Uterus (tissue), 4 donors: Measurements from ENCODE around the gene PPFIBP2. TPM values are rescaled to one million over a fixed set of nuclear protein-coding genes. Genes with fewer than 3 reads are reported as not detected.

ENCODE experiments used
- DNase-seq, 2 donors: peaks; one replicate each; pipeline ENCODE4 v3.0.0-alpha.2; 2019 to 2020
- H3K27ac ChIP-seq, 2 donors: fragments of 200-600 bp; sonication (generic); 1 replicate in 1 of 2; 2 replicates in 1 of 2; pipeline ENCODE4 v1.5.1; 2016 to 2018
- H3K27me3 ChIP-seq, 2 donors: fragments of 200-600 bp; sonication (generic); one replicate each; pipeline ENCODE4 v1.5.1; 2018 to 2019; ENCODE audit warnings: control low read depth in 1 of 2
- H3K36me3 ChIP-seq, 2 donors: fragments of 200-600 bp; sonication (generic); one replicate each; pipeline ENCODE4 v1.5.1; 2019; ENCODE audit warnings: control low read depth in 1 of 2
- H3K4me1 ChIP-seq, 2 donors: fragments of 200-600 bp; sonication (generic); one replicate each; pipeline ENCODE4 v1.5.1; 2018 to 2019; ENCODE audit warnings: control low read depth in 1 of 2
- H3K4me3 ChIP-seq, 2 donors: fragments of 200-600 bp; sonication (generic); 1 replicate in 1 of 2; 2 replicates in 1 of 2; pipeline ENCODE4 v1.5.1; 2018 to 2019; ENCODE audit warnings: mild to moderate bottlenecking in 1 of 2
- H3K9me3 ChIP-seq, 2 donors: fragments of 200-600 bp; sonication (generic); one replicate each; pipeline ENCODE4 v1.5.1; 2019; ENCODE audit warnings: control low read depth in 1 of 2
- CTCF ChIP-seq, 4 experiments: fragments of 200-600 bp in 2 of 4; fragments of 450-650 bp in 2 of 4; sonication (generic) in 2 of 4; IDR thresholded peaks; one replicate each; pipeline ENCODE4 v1.5.1; 2016 to 2019; ENCODE audit warnings: antibody characterized with exemption in 4 of 4, mild to moderate bottlenecking in 2 of 4, moderate library complexity in 1 of 4
- POLR2A ChIP-seq, 2 donors: fragments of 450-650 bp; IDR thresholded peaks; one replicate each; pipeline ENCODE4 v1.6.1; 2016; ENCODE audit warnings: antibody characterized with exemption in 2 of 2, mild to moderate bottlenecking in 1 of 2, moderate library complexity in 1 of 2
- intact Hi-C: fragments of 100-400 bp; cut with DNase I; formaldehyde crosslinking; loops from one replicate; pipeline ENCODE4 v1.15.1; 2023; ENCODE audit warnings: low total_unique reads
- total RNA-seq, 4 donors: library from RNA; depleted of rRNA in 3 of 4; stranded (reverse); fragments of >200 nt in 3 of 4; gene quantifications; one replicate each; pipeline versions ENCODE4 v1.1.0 to v1.2.4, GENCODE V29; 2014 to 2023
- donor health status: DM: yes; HTN: yes; CAD: no.

PPFIBP2 gene
- total RNA-seq, 4 donors from 2014 or later, result 2.1 to 36.2 (median 15.2) TPM

DNA sequence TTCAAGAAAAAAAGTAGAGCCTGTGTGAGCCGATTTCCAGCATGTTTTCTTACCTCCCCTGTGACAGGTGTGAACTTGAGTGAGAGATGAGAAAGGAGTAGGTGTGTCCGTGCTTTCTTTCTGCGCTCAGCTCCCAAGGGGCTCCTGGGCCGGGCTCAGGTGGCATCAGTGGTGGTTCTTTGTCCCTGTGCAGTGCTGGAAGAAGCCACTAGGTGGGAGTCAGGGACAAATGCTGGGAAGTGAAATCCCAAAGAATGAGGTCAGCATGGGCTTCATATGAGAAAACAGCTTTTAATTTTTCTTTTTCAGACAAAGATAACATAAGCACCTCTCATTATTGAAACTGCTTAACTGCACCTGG lies 57.8 kb downstream of the PPFIBP2 start:
- no peaks in the 10 kb centered on the region for H3K27me3 ChIP-seq
- H3K27ac ChIP-seq, result peak overlapping the region in 1 of 2 donors; percentile 55
- H3K4me3 ChIP-seq, result no peak overlapping the region
- DNase-seq, result peak; percentile 69 to 77
- H3K9me3 ChIP-seq, result no peaks in the 10 kb centered on the region
- no peak for TF ChIP-seq POLR2A (IDR thresholded peaks at IDR 0.05)
- TF ChIP-seq CTCF (IDR thresholded peaks at IDR 0.05), result peak; percentile 91 to 97 (median 93)
- no peaks in the 10 kb centered on the region for H3K36me3 ChIP-seq
- intact Hi-C loops, result loop anchor here (5.0 kb wide), 1 partner anchor 116 kb away; no protein-coding TSS in a partner anchor
- H3K4me1 ChIP-seq, result peaks cover 0 to 13% of the 10 kb centered on the region in 2 donors

GRCh38 chr11:7572001-7572712 lies 58.4 kb downstream of the PPFIBP2 start:
- no peaks in the 10 kb centered on the region for H3K27me3 ChIP-seq
- TF ChIP-seq CTCF (IDR thresholded peaks at IDR 0.05), result no peak
- no peak for TF ChIP-seq POLR2A (IDR thresholded peaks at IDR 0.05)
- H3K27ac ChIP-seq, result peak overlapping the region in 1 of 2 donors; percentile 55
- peaks cover 0 to 15% of the 10 kb centered on the region in 2 donors for H3K4me1 ChIP-seq
- DNase-seq, result no peak
- intact Hi-C loops, result loop anchor here (5.0 kb wide), 1 partner anchor 115 kb away; no protein-coding TSS in a partner anchor
- no peaks in the 10 kb centered on the region for H3K36me3 ChIP-seq
- no peak overlapping the region for H3K4me3 ChIP-seq
- no peaks in the 10 kb centered on the region for H3K9me3 ChIP-seq

- H3K9me3 ChIP-seq, result no peaks in the 10 kb centered on the region
- peaks cover 0 to 19% of the 10 kb centered on the region in 2 donors for H3K4me1 ChIP-seq
These were observed 59.4 kb downstream of the PPFIBP2 start for GRCh38 chr11:7573193-7573557.

DNA sequence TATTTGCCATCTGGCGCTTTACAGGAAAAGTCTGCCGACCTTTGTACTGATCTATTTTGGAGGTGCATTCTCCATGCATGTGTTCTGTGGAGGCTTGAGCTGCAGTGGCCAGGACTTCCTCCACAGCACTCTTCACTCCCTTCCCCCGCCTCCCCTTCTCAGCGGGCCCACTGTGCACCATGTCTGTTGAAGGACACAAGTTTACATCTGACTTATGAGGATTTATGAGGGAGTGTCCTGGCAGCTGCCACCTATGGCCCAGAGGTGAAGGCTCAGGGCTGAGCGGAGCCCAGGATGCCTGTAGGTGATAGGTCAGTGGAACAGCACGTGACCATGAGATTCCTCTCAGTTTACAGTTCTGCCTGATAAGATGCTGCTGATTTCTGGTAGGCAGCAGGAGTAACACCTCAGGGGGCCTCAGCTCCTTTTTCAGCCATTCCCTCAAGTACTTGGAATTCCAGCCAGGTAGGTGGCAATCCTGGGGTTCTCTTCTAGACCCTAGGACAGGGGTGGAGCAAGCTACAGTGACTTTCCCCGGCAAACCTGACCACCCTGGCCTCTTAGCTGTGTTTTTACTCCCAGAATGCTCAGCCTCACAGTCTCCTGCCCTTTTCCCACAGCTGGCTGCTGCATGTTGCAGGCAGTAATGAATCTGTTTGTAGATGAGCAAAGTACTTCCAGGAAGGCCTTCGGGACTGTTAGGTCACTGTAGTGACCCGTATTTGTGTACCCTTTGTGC lies 59.9 kb downstream of the PPFIBP2 start:
- Histone ChIP-seq H3K9me3 (no peaks in the 10 kb centered on the region), H3K27me3 (no peaks in the 10 kb centered on the region), H3K4me3 (no peak overlapping the region), H3K4me1 (peaks cover 0 to 24% of the 10 kb centered on the region in 2 donors), H3K36me3 (no peaks in the 10 kb centered on the region), H3K27ac (peak overlapping the region; percentile 80)
- TF ChIP-seq CTCF (IDR thresholded peaks at IDR 0.05) (no peak), POLR2A (IDR thresholded peaks at IDR 0.05) (no peak)
- intact Hi-C loops, result loop anchor here (5.0 kb wide), 1 partner anchor 114 kb away; no protein-coding TSS in a partner anchor
- no peak for DNase-seq

More at GRCh38 chr11:7573193-7573557, 59.4 kb downstream of the PPFIBP2 start:
- no peaks in the 10 kb centered on the region for H3K36me3 ChIP-seq
- intact Hi-C loops, result loop anchor here (5.0 kb wide), 1 partner anchor 114 kb away; no protein-coding TSS in a partner anchor
- H3K27ac ChIP-seq, result no peak overlapping the region
- no peaks in the 10 kb centered on the region for H3K27me3 ChIP-seq
- no peak for DNase-seq
- H3K4me3 ChIP-seq, result no peak overlapping the region
- no peak for TF ChIP-seq CTCF (IDR thresholded peaks at IDR 0.05)
- no peak for TF ChIP-seq POLR2A (IDR thresholded peaks at IDR 0.05)
